HL-60/S4 (cell line): ENCODE measurements around the gene LAX1.
"Not testable (repeated sequence)": the region's sequence is repeated elsewhere in the genome, so short reads cannot be mapped to it uniquely, and the experiment has no call there.

ENCODE experiments used
- in situ Hi-C: fragments of 300-500 bp; cut with MboI; formaldehyde crosslinking; loops from 2 replicates; pipeline ENCODE4 v1.14.3; 2022; ENCODE audit warnings: low sequenced_read_pairs

LAX1 gene, protein sequence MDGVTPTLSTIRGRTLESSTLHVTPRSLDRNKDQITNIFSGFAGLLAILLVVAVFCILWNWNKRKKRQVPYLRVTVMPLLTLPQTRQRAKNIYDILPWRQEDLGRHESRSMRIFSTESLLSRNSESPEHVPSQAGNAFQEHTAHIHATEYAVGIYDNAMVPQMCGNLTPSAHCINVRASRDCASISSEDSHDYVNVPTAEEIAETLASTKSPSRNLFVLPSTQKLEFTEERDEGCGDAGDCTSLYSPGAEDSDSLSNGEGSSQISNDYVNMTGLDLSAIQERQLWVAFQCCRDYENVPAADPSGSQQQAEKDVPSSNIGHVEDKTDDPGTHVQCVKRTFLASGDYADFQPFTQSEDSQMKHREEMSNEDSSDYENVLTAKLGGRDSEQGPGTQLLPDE

GRCh38 chr1:203765029-203765837 lies at the start of gene LAX1:
Gene LAX1, plus strand, starts transcription at chr1:203765183. Its CDS starts 383 bp downstream, at chr1:203765566.
- in situ Hi-C loops: no loop called here

DNA sequence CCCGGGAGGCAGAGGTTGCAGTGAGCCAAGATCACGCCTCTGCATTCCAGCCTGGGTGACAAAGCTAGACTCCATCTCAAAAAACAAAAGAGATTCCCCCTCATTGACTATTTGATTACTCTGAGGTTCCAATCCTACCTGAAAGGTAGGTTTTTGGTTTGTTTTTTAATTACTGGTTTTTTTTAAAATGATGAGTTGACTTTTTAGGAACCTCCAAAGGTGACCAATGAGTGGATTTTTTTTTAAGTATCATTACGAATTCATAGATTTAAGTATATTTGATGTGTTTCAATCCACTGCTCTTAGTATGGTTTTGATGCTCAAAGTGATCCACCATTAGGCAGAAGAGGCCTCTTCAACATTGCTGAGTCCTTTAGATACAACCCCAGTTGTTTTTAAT lies 47.9 kb upstream of the LAX1 start:
- in situ Hi-C loops: no loop called here

GRCh38 chr1:203720242-203720641 lies 44.7 kb upstream of the LAX1 start:
- in situ Hi-C loops: no loop called here

GRCh38 chr1:203722909-203723308 lies 42.1 kb upstream of the LAX1 start:
- in situ Hi-C loops: no loop called here

DNA sequence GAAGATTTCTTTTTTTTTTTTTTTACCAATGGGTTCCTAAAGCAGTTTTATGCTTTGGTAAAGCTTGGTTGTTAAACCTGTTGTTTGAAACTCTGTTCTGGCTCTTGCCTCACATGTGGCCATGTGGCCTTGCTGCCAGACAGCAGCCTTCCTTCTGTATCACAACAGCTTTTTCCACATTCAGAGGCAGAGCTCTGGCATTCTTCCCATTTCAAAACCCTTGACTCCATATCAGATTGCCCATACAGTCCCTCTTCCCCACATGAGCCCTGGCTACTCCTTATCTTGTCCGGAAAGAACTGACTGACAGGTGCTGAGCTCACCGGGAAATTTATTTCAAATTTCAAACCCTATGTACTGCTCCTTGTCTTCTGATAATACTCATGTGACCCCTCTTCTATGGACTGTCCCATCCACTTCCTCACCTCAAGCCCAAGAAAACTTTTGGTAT lies 38.5 kb upstream of the LAX1 start:
- in situ Hi-C loops: no loop called here

GRCh38 chr1:203733009-203733863 lies 31.7 kb upstream of the LAX1 start:
- in situ Hi-C loops: no loop called here

GRCh38 chr1:203742436-203742835 lies 22.5 kb upstream of the LAX1 start:
- in situ Hi-C loops: no loop called here

GRCh38 chr1:203743091-203743571 lies 21.9 kb upstream of the LAX1 start:
- in situ Hi-C loops: no loop called here

DNA sequence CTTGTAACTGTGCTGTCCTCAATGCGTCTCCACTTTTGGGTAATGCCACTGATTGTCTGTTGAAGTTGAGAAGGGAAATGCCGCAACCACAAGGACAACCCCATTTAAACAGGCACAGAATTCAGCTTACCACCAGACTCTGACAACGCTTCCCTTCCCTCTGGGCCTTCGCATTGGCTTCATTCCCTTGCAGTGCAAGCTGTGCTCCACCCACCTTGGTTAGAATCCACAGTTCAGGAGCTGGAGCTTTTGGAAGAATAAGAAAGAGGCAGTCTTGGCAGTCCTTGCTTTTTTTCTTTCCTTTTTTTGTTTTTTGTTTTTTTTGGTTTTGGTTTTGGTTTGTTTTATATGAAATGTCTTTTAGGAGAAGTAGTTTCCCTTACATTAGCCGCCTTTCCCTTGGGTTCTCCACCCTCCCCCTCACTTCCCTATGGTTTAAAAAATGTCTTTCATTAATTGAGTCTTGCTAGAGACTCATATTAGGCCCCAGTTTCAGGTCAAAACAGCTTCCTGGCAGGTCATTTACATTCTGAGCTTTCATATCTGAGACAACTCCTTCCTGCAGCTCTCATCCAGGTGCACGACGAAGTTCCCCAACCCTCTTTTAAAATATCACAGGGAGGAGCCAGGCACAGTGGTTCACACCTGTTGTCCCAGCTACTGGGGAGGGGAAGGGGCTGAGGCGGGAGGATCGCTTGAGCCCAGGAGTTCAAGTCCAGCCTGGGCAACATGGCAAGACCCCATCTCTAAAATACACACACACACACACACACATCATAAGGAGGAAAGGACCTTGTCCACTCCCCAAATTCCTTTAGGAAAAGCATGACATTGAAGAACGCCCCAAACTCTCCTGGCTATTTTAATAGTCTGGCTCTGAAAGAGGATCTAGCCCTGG lies 20.7 kb upstream of the LAX1 start:
- in situ Hi-C loops: no loop called here

GRCh38 chr1:203746281-203746680 lies 18.7 kb upstream of the LAX1 start:
- in situ Hi-C loops: no loop called here

DNA sequence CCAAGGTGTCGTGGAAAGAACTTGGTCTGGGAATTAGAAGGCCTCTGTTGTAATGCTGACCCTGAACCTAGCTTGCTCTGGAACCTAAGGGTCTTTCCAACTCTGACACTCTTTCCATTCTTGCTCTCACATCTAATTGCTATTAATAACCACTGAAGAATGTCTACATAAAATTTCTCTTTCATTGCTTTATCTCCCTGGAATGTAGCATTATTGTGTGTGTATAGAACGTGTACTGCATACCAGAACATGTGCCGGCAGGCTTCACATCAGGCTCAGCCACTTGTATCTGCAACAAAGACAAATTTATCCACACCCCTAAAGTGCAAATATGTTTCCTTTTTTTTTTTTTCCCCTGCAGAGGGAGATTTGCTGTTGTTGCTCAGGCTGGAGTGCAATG lies 13.9 kb upstream of the LAX1 start:
- in situ Hi-C loops: no loop called here

DNA sequence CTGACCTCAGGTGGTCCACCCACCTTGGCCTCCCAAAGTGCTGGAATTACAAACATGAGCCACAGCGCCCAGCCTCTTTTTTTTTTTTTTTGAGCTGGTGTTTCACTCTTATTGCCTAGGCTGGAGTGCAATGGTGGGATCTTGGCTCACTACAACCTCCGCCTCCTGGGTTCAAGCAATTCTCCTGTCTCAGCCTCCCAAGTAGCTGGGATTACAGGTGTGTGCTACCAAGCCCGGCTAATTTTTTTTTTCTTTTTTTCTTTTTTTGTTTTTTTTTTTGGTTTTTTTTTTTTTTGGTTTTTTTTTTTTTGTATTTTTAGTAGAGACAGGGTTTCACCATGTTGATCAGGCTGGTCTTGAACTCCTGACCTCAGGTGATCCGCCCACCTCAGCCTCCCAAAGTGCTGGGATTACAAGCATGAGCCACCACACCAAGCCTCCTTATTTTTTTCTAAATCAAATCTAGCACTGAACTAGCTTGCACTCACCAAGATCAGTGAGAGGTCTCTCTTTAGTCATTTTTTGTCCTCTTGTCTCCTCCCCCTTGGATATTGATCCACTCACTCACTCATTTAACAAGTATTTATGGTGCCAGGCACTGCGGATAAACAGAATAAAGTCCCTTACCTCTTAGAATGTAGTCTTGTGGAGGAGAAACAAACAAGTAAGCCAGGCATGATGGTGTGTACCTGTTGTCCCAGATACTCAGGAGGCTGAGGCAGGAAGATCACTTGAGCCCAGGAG lies 13.2 kb upstream of the LAX1 start:
- in situ Hi-C loops: not testable (repeated sequence)

DNA sequence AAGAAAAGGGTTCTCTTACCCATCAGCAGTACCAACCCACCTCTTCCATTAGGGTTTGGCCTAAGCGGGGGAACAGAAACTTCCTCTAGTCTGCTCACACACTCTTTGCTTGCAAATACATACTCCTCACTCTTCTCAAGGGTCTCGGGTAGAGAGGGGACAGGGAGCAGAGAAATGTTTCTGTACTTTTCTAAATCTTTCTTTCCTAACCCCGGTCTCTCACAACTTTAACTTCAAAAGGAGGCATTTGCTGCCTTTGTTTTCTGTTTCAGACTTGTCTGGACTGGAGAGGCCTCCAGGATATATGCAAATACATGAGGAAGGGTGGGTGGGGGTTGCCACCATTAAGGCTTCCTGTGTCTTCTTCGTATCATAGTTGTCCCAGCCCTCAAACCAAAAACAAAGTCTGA lies 10.5 kb upstream of the LAX1 start:
- in situ Hi-C loops: no loop called here

DNA sequence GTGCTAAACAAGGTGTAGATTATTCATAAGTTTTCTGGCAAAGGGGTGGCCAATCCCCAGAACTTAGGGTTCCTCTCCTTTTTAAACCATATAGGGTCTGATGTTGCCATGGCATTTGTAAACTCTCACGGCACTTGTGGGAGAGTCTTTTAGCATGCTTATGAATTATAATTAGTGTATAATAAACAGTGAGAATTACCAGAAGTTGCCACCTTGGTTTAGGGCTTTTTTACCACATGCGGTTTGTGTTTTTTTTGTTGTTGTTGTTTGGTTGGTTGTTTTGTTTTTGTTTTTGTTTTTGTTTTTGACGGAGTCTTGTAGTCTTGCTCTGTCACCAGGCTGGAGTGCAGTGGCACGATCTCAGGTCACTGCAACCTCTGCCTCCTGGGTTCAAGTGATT lies 8.9 kb upstream of the LAX1 start:
- in situ Hi-C loops: no loop called here

DNA sequence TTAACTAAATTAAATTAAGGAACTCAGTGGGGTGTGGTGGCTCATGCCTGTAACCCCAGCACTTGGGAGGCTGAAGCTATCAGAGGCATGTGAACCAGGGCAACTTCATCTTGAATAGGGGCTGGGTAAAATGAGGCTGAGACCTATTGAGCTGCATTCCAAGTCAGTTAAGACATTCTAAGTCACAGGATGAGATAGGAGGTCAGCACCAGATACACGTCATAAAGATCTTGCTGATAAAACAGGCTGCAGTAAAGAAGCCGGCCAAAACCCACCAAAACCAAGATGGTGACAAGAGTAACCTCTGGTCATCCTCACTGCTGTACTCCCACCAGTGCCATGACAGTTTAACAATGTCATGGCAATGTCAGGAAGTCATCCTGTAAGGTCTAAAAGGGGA lies 6.2 kb upstream of the LAX1 start:
- in situ Hi-C loops: not testable (repeated sequence)

- in situ Hi-C loops: no loop called here
These were observed 4.5 kb upstream of the LAX1 start for GRCh38 chr1:203760506-203760905.

- in situ Hi-C loops: not testable (repeated sequence)
These were observed 3.0 kb upstream of the LAX1 start for GRCh38 chr1:203761958-203762357.

DNA sequence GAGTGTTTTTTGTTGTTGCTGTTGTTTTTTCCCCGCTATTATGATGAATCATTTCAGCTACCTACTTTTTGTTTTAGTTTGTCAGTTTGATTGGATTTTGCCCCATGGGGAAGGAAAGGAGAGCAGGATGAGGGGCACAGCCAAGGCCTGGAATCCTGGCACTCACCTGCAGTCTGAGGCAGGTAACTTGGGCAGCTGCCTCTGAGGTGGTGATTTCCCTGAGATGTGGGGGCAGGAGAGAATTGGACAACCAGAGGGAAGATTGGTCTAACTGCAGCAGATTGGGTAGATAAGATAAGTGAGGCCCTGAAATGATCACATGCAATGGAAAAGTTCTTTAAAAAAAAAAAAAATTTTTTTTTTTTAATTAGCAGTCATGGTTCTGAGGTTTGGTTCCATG lies 1.5 kb upstream of the LAX1 start:
- in situ Hi-C loops: no loop called here
